HEK293 (cell line): ENCODE measurements around the gene PCDHGC4.

Source experiments
- CTCF ChIA-PET: fragments of 350-600 bp; formaldehyde crosslinking; extraction: SDS; loops from one replicate; lab custom pipeline; 2021; ENCODE audit warnings: antibody characterized with exemption; lab: Yijun Ruan, JAX
- POLR2A ChIA-PET: fragments of 300-600 bp; formaldehyde crosslinking; extraction: SDS; loops from one replicate; lab custom pipeline; 2020; ENCODE audit warnings: antibody characterized with exemption, inconsistent platforms; lab: Yijun Ruan, JAX
- H3K27ac ChIP-seq: fragments of 200-500 bp; sonication (Bioruptor generic); 2 replicates; pipeline ENCODE4 v1.5.1; 2014; ENCODE audit warnings: low read depth, low read length, control low read depth, inconsistent platforms; ENCODE audit errors: extremely low read depth
- H3K36me3 ChIP-seq, 2 experiments: fragments of 200-500 bp in 1 of 2; sonication (Bioruptor generic) in 1 of 2; 1 replicate in 1 of 2; 2 replicates in 1 of 2; pipeline ENCODE4 v1.5.1; 2014 to 2017; ENCODE audit warnings: inconsistent platforms in 2 of 2, low read length in 2 of 2; ENCODE audit not compliant: control insufficient read depth in 2 of 2, insufficient read depth in 1 of 2
- H3K4me1 ChIP-seq: fragments of 200-500 bp; sonication (Bioruptor generic); 2 replicates; pipeline ENCODE4 v1.5.1; 2014; ENCODE audit warnings: mild to moderate bottlenecking, low read length, inconsistent platforms; ENCODE audit not compliant: control insufficient read depth, insufficient read depth
- H3K4me3 ChIP-seq: 2 replicates; pipeline ENCODE4 v1.5.1; 2011; ENCODE audit warnings: low read depth, mild to moderate bottlenecking, control low read depth, low read length, moderate library complexity
- H3K9me3 ChIP-seq: fragments of 200-500 bp; sonication (Bioruptor generic); 2 replicates; pipeline ENCODE4 v1.5.1; 2014; ENCODE audit warnings: low read depth, low read length, inconsistent platforms; ENCODE audit not compliant: control insufficient read depth, insufficient read depth
- BCL11B ChIP-seq: fragments of 450-650 bp; formaldehyde crosslinking; IDR thresholded peaks from 2 replicates; pipeline ENCODE4 v1.5.1; 2016; ENCODE audit warnings: low read depth, missing biosample characterization, missing genetic modification characterization
- INSM2 ChIP-seq: fragments of 450-650 bp; formaldehyde crosslinking; IDR thresholded peaks from 2 replicates; pipeline ENCODE4 v1.5.1; 2016; ENCODE audit warnings: missing biosample characterization, missing genetic modification characterization
- MZF1 ChIP-seq: fragments of 450-650 bp; formaldehyde crosslinking; IDR thresholded peaks from 2 replicates; pipeline ENCODE4 v1.5.1; 2017; ENCODE audit warnings: missing biosample characterization, missing genetic modification characterization, borderline replicate concordance
- SCRT2 ChIP-seq: fragments of 450-650 bp; formaldehyde crosslinking; IDR thresholded peaks from 2 replicates; pipeline ENCODE4 v1.5.1; 2016; ENCODE audit warnings: missing biosample characterization, missing genetic modification characterization
- TCF7L2 ChIP-seq: IDR thresholded peaks from 2 replicates; pipeline ENCODE4 v1.6.1; 2011; ENCODE audit warnings: low read depth, mild to moderate bottlenecking, inconsistent platforms, low read length, moderate library complexity, borderline replicate concordance
- YY1 ChIP-seq: fragments of 450-650 bp; formaldehyde crosslinking; IDR thresholded peaks from 2 replicates; pipeline ENCODE4 v1.5.1; 2018; ENCODE audit warnings: missing biosample characterization, missing genetic modification characterization
- ZBTB1 ChIP-seq: fragments of 450-650 bp; formaldehyde crosslinking; IDR thresholded peaks from 2 replicates; pipeline ENCODE4 v1.5.1; 2016; ENCODE audit warnings: missing biosample characterization, missing genetic modification characterization
- ZFHX2 ChIP-seq: fragments of 450-650 bp; formaldehyde crosslinking; conservative IDR thresholded peaks from 2 replicates; pipeline ENCODE4 v1.5.1; 2016; ENCODE audit warnings: missing biosample characterization, missing genetic modification characterization
- ZNF10 ChIP-seq: fragments of 450-650 bp; formaldehyde crosslinking; IDR thresholded peaks from 2 replicates; pipeline ENCODE4 v1.5.1; 2017; ENCODE audit warnings: missing biosample characterization, missing genetic modification characterization
- ZNF121 ChIP-seq: fragments of 450-650 bp; formaldehyde crosslinking; IDR thresholded peaks from 2 replicates; pipeline ENCODE4 v1.5.1; 2016; ENCODE audit warnings: missing biosample characterization, missing genetic modification characterization
- ZNF155 ChIP-seq: fragments of 450-650 bp; formaldehyde crosslinking; IDR thresholded peaks from 2 replicates; pipeline ENCODE4 v1.5.1; 2016; ENCODE audit warnings: missing biosample characterization, missing genetic modification characterization
- ZNF280C ChIP-seq: fragments of 450-650 bp; formaldehyde crosslinking; IDR thresholded peaks from 2 replicates; pipeline ENCODE4 v1.5.1; 2016; ENCODE audit warnings: missing biosample characterization, missing genetic modification characterization
- ZNF37A ChIP-seq: fragments of 450-650 bp; IDR thresholded peaks from 2 replicates; pipeline ENCODE4 v1.5.1; 2018; ENCODE audit warnings: missing biosample characterization, missing genetic modification characterization
- ZNF416 ChIP-seq: fragments of 450-650 bp; formaldehyde crosslinking; IDR thresholded peaks from 2 replicates; pipeline ENCODE4 v1.5.1; 2016; ENCODE audit warnings: missing biosample characterization, missing genetic modification characterization
- ZNF449 ChIP-seq: fragments of 450-650 bp; formaldehyde crosslinking; IDR thresholded peaks from 2 replicates; pipeline ENCODE4 v1.5.1; 2017; ENCODE audit warnings: missing biosample characterization, mild to moderate bottlenecking, missing genetic modification characterization, moderate library complexity
- ZNF473 ChIP-seq: fragments of 450-650 bp; formaldehyde crosslinking; IDR thresholded peaks from 2 replicates; pipeline ENCODE4 v1.5.1; 2017; ENCODE audit warnings: missing biosample characterization, missing genetic modification characterization
- ZNF514 ChIP-seq: fragments of 450-650 bp; formaldehyde crosslinking; IDR thresholded peaks from 2 replicates; pipeline ENCODE4 v1.5.1; 2016; ENCODE audit warnings: missing biosample characterization, missing genetic modification characterization
- ZNF529 ChIP-seq: fragments of 450-650 bp; formaldehyde crosslinking; IDR thresholded peaks from 2 replicates; pipeline ENCODE4 v1.5.1; 2017; ENCODE audit warnings: missing genetic modification characterization, missing biosample characterization; ENCODE audit not compliant: insufficient replicate concordance
- ZNF571 ChIP-seq: fragments of 450-650 bp; formaldehyde crosslinking; IDR thresholded peaks from 2 replicates; pipeline ENCODE4 v1.5.0; 2017; ENCODE audit warnings: missing biosample characterization, missing genetic modification characterization
- ZNF677 ChIP-seq: fragments of 450-650 bp; IDR thresholded peaks from 2 replicates; pipeline ENCODE4 v1.5.0; 2018; ENCODE audit warnings: missing biosample characterization, mild to moderate bottlenecking, missing genetic modification characterization, moderate library complexity
- ZNF76 ChIP-seq: fragments of 450-650 bp; formaldehyde crosslinking; IDR thresholded peaks from 2 replicates; pipeline ENCODE4; 2016; ENCODE audit warnings: low read depth, missing biosample characterization, missing genetic modification characterization, borderline replicate concordance
- ZNF768 ChIP-seq: fragments of 450-650 bp; formaldehyde crosslinking; IDR thresholded peaks from 2 replicates; pipeline ENCODE4 v1.5.1; 2018; ENCODE audit warnings: missing biosample characterization, mild to moderate bottlenecking, missing genetic modification characterization
- ZNF843 ChIP-seq: fragments of 450-650 bp; formaldehyde crosslinking; IDR thresholded peaks from 2 replicates; pipeline ENCODE4 v1.5.1; 2016; ENCODE audit warnings: missing biosample characterization, missing genetic modification characterization
- TF ChIP-seq, protein P1 (sequence below): fragments of 450-650 bp; formaldehyde crosslinking; IDR thresholded peaks from 2 replicates; pipeline ENCODE4 v1.5.1; 2017; ENCODE audit warnings: missing biosample characterization, missing genetic modification characterization
- TF ChIP-seq, protein P2 (sequence below): fragments of 450-650 bp; formaldehyde crosslinking; IDR thresholded peaks from 2 replicates; pipeline ENCODE4 v1.5.1; 2016; ENCODE audit warnings: missing biosample characterization, missing genetic modification characterization

PCDHGC4 gene

DNA sequence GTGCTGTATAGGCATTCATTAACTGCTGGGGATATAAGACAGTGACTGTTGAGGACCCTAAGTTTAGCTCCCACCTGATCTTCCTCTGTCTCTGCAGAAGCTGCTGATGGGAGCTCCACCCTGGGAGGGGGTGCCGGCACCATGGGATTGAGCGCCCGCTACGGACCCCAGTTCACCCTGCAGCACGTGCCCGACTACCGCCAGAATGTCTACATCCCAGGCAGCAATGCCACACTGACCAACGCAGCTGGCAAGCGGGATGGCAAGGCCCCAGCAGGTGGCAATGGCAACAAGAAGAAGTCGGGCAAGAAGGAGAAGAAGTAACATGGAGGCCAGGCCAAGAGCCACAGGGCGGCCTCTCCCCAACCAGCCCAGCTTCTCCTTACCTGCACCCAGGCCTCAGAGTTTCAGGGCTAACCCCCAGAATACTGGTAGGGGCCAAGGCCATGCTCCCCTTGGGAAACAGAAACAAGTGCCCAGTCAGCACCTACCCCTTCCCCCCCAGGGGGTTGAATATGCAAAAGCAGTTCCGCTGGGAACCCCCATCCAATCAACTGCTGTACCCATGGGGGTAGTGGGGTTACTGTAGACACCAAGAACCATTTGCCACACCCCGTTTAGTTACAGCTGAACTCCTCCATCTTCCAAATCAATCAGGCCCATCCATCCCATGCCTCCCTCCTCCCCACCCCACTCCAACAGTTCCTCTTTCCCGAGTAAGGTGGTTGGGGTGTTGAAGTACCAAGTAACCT, 26.2 kb downstream of the PCDHGC4 start:
- TF ChIP-seq, protein P1, sequence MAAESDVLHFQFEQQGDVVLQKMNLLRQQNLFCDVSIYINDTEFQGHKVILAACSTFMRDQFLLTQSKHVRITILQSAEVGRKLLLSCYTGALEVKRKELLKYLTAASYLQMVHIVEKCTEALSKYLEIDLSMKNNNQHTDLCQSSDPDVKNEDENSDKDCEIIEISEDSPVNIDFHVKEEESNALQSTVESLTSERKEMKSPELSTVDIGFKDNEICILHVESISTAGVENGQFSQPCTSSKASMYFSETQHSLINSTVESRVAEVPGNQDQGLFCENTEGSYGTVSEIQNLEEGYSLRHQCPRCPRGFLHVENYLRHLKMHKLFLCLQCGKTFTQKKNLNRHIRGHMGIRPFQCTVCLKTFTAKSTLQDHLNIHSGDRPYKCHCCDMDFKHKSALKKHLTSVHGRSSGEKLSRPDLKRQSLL (tag by site-specific recombination) = no peak
- TF ChIP-seq ZNF37A (no peak), ZNF473 (no peak), MZF1 (no peak), ZNF280C (tag by site-specific recombination) (no peak), SCRT2 (tag by site-specific recombination) (no peak), ZNF449 (tag by site-specific recombination) (no peak), ZNF155 (tag by site-specific recombination) (no peak), ZFHX2 (no peak), ZNF121 (tag by site-specific recombination) (no peak), ZNF529 (tag by site-specific recombination) (no peak), ZNF10 (tag by site-specific recombination) (no peak), ZNF677 (tag by site-specific recombination) (no peak), ZBTB1 (tag by site-specific recombination) (no peak), YY1 (tag by site-specific recombination) (no peak), INSM2 (tag by site-specific recombination) (no peak)
- Histone ChIP-seq H3K4me3 (no peak overlapping the region), H3K9me3 (no peaks in the 10 kb centered on the region), H3K36me3 (peaks cover 0 to 25% of the 10 kb centered on the region in 2 experiments; a peak in 1 of 3 replicates), H3K27ac (no peak overlapping the region), H3K4me1 (no peaks in the 10 kb centered on the region; the same call in 1 of the 2 replicates)
- POLR2A ChIA-PET = no interaction called here
- CTCF ChIA-PET = interaction anchor here (0.5 to 5.8 kb wide), 8 partner anchors 12 to 465 kb away, joined by 3 to 67 read pairs (median 4); partner anchors contain the start of gene PCDHGA11

DNA sequence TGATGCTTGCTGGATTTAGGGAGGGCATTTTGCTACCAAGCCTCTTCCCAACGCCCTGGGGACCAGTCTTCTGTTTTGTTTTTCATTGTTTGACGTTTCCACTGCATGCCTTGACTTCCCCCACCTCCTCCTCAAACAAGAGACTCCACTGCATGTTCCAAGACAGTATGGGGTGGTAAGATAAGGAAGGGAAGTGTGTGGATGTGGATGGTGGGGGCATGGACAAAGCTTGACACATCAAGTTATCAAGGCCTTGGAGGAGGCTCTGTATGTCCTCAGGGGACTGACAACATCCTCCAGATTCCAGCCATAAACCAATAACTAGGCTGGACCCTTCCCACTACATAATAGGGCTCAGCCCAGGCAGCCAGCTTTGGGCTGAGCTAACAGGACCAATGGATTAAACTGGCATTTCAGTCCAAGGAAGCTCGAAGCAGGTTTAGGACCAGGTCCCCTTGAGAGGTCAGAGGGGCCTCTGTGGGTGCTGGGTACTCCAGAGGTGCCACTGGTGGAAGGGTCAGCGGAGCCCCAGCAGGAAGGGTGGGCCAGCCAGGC, 27.0 kb downstream of the PCDHGC4 start:
- Histone ChIP-seq H3K4me1 (no peaks in the 10 kb centered on the region; the same call in 1 of the 2 replicates), H3K9me3 (no peaks in the 10 kb centered on the region), H3K27ac (no peak overlapping the region), H3K4me3 (no peak overlapping the region), H3K36me3 (peaks cover 0 to 33% of the 10 kb centered on the region in 2 experiments; a peak in 1 of 3 replicates)
- POLR2A ChIA-PET = no interaction called here
- CTCF ChIA-PET = interaction anchor here (0.5 to 5.8 kb wide), 9 partner anchors 9 to 464 kb away, joined by 3 to 67 read pairs (median 4); partner anchors contain the start of genes PCDHGA11 and PCDHGA12
- TF ChIP-seq, protein P2, sequence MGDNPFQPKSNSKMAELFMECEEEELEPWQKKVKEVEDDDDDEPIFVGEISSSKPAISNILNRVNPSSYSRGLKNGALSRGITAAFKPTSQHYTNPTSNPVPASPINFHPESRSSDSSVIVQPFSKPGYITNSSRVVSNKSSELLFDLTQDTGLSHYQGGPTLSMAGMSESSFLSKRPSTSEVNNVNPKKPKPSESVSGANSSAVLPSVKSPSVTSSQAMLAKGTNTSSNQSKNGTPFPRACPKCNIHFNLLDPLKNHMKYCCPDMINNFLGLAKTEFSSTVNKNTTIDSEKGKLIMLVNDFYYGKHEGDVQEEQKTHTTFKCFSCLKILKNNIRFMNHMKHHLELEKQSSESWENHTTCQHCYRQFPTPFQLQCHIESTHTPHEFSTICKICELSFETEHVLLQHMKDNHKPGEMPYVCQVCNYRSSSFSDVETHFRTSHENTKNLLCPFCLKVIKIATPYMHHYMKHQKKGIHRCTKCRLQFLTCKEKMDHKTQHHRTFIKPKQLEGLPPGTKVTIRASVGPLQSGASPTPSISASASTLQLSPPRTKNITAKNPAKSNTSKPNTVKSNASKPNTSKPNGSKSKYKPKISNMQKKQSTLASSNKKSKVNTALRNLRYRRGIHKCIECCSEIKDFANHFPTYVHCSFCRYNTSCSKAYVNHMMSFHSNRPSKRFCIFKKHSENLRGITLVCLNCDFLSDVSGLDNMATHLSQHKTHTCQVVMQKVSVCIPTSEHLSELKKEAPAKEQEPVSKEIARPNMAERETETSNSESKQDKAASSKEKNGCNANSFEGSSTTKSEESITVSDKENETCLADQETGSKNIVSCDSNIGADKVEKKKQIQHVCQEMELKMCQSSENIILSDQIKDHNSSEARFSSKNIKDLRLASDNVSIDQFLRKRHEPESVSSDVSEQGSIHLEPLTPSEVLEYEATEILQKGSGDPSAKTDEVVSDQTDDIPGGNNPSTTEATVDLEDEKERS = no peak
- no peak for TF ChIP-seq ZNF571 (tag by site-specific recombination)
- TF ChIP-seq ZNF843 (tag by site-specific recombination) = no peak
- no peak for TF ChIP-seq BCL11B (tag by site-specific recombination)
- no peak for TF ChIP-seq TCF7L2
- no peak for TF ChIP-seq ZNF529 (tag by site-specific recombination)
- no peak for TF ChIP-seq ZNF76 (tag by site-specific recombination)
- TF ChIP-seq ZNF514 (tag by site-specific recombination) = no peak
- TF ChIP-seq ZNF768 = no peak
- no peak for TF ChIP-seq ZNF416 (tag by site-specific recombination)
